ENCODE measurements around the gene CLMP.
"Not testable (repeated sequence)": the region's sequence is repeated elsewhere in the genome, so short reads cannot be mapped to it uniquely, and the experiment has no call there.

Gene CLMP

DNA sequence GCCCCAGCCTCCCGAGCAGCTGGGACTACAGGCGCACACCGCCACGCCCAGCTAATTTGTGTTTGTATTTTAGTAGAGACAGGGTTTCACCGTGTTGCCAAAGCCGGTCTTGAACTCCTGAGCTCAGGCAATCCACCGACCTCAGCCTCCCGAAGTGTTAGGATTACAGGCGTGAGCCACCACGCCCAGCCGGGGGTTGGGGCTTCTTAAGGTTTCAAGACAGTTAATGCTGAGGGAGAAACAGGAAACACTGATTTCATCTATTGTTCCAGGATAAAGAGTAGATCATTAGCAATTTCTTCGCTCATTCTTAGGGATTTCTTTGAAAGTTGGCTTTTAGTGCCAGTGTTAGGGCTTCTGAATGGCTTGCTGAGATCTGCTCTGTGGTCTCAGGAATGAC, 21.2 kb upstream of the CLMP start:
- no peak for DNase-seq

DNA sequence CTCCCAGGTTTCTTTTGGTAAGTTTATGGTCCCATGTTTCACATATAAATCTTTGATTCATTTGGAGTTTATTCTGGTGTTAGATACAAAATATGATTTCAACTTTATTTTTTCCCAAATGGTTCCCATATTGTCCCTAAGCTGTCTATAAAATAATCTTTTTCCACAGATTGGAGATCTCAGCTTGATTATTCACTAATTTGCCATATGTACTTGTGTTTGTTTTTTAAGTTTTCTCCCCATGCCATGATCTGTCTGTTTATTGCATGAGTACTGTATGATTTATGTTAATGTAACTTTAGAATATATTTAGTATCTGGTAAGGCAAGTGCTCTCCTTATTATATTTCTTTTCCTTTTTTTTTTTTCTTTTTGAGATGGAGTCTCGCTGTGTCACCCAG, 19.9 kb upstream of the CLMP start:
- no peak for DNase-seq

DNA sequence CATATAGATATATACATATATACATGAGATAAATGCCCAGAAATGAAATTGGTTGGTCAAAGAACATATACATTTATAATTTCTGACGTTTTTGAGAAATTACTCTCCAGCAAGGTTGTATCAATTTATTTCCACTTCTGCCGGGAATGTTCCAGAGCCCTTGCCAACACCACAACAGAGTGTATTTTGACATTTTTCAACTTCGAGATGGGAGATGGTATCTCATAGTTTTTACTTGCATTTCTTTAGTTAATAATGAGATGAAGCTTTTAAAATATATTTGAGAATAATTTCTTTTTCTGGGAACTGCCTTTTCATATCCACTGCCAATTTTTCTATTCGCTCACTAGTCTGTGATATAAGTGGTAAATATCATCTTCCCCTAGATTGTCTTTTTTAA, 19.3 kb upstream of the CLMP start:
- no peak for DNase-seq

DNA sequence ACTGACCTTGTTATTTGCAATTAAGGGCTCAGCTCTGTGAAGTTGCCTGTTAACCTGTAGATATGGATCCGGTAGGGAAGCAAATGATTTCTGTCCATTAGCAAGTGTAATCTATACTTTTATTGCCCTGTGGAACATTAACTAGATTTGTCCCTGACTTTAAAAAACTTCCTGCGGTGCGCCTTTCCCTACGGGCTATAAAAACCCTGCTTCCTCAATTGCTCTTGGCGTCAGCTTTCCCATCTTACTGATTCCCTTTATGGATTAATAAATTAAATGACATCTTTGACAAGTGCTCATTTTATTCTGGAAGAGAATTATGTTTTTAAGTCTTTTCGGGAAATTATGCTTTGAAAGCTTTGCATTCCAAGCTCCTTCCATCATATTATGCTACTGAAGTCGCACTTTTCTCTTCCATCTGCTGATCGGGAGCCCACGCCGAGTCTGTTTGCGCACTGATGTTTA, 18.3 kb upstream of the CLMP start:
- DNase-seq = no peak

DNA sequence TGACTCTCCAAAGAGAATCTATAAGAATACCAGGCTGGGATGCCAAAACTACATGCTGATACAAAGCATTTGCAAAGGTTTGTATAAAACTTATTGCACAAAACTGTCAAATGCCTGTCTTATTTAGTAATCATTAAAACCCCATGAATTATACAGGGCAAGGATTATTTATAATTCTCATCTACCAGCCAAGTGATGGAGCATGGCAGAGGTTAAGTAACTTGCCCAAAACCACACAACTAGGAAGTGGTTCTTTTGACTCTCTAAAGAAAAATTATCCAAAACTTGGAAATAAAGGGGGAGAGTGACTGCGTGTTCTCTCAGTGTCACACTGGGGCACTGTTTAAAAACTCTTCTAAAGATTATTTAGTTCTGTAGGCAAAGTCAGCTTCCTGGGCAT, 17.4 kb upstream of the CLMP start:
- no peak for DNase-seq

DNA sequence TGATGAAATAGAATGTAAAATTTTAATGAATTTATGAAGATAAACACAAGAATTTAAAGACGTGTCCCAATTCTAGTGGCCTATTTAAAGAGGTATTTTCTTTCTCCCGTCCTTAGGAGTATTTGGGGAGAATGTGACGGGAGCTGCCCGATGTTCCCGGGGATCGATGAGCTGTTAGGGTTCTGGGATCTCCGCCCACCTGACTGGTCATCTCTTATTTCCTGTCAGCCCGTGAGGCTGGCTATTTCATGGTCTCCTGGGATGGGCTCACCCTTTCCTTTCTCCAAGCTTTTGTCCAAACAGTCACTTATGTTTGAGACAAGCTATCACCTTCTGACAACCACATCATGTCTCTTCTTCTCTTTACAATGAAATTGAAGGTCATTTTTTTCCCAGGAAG, 16.9 kb upstream of the CLMP start:
- no peak for DNase-seq

DNA sequence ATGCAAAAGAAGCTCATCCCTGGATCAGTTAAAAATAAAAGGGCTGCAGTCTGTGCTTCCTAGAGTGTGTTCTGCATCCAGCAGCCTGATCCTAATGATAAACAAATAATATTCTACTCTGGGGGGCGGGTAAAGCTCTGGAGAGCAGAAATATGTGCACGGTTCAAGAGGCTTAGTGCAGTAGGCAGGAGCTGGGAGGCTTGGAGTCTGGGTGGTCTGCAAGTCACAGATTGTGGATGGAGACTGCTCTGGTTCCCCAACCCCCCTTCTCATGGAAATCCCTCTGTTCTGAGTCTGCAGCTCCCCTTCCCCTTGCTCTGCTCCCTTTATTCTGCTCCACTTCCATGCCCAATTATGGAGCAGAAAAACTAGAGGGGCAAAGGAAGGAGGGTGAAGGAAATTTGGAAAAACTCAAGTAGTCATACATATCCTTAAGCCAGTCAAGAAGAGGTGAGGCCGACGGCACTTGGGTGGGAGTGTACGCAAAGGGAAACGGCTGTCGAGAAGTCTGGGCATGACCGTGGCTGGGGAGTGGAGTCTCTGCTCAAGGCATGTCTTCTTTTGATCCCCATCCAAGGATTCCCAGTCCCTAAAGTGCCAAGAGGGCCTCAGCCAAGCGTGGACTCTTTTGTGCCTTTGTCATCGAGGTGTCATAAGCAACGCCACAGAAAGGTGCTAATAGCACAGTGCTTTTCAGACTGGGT, 16.3 kb upstream of the CLMP start:
- DNase-seq = no peak

DNA sequence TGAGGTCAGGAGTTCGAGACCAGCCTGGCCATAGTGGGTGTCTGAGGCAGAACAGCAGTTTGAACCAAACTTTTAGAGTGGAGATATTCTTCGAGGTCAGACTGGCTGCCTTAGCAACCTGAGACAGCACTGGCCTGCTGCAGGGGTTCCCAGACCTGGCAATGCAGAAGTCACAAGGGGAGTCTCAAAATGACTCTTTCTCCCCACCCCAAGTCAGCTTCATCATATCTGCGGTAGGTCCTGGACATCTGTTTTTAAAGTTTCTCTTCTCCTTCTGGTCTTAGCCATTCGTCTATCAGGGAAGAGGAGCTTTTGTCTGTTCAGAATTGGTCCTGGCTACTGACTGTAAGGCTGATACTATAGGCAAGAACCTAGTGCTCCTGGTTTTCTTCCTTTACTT, 14.5 kb upstream of the CLMP start:
- no peak for DNase-seq

DNA sequence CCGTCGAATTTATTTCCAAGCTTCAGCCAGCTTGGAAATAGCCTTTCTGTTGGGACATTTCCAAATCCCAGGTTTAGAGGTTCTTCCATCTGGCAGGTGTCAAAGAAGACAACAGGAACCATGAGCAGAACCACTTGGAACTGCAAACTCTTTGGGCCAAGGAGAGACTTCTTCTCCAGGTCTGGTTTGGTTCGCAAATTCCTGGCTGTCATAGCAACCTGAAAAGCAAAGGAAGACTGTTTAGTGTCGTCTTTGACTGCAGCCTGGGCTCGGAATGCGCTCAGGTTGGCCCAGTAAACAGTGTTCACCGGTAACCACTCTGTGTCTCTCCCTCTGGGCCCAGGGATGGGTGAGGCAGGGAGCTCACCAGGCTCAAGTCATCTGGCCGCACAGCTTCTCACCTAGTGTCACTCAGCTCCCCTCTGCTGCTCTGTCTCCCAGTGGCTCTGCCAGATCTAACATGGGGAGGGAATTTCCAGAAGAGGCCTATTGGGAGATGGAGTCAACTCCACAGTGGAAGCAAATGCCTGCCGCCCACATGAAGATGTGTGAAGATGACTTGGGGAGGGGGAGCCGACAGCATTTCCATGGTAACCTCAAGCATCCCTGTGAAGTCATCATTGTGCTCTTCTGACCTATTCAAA, 11.9 kb upstream of the CLMP start:
- no peak for DNase-seq

DNA sequence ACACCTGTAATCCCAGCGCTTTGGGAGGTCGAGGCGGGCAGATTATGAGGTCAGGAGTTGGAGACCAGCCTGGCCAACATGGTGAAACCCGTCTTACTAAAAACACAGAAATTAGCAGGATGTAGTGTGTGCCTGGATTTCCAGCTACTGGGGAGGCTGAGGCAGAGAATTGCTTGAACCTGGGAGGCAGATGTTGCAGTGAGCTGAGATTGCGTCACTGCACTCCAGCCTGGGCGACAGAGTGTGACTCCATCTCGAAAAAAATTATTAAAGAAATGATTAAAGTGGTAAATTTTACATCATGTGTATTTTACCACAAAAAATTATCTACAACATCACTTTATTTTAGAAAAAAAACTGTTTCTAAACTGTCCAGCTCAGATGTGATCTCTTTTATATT, 11.0 kb upstream of the CLMP start:
- DNase-seq = not testable (repeated sequence)

DNA sequence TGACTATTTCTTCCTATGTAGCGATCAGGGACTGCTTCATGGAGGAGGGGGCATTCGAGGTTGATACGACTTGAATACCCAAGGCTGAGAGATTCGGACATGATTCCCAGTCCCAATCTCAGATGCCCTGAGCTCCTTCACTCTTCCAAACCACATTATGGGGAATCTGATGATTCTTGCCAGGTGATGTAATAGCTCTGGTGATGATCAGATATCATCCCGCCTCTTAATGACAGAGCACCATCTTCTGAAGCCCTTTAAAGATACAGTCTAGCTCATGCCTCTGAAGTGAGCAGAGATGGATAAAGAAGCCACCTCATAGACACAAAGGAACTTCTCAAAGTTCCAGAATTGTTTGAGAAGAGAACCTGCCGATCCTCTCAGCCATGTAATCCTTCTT, 8.9 kb upstream of the CLMP start:
- no peak for DNase-seq

DNA sequence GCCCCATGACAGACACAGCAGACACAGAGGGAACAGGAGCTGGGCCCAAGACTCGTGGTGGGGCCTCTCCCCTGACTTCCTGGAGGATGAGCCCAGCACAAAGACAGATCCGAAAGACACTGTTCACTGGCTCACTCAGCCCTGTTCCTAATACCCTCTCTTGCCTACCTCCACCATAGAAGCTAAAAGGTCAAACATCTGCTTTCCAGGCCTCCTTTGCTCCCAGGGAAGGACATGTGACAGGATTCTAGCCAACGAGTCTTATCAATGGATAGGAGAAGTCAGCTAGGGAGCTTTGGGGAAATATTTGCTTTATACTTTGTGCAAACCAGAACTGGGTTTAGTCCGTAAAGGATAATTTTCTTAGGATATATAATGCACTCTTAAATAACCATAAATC, 8.4 kb upstream of the CLMP start:
- no peak for DNase-seq

DNA sequence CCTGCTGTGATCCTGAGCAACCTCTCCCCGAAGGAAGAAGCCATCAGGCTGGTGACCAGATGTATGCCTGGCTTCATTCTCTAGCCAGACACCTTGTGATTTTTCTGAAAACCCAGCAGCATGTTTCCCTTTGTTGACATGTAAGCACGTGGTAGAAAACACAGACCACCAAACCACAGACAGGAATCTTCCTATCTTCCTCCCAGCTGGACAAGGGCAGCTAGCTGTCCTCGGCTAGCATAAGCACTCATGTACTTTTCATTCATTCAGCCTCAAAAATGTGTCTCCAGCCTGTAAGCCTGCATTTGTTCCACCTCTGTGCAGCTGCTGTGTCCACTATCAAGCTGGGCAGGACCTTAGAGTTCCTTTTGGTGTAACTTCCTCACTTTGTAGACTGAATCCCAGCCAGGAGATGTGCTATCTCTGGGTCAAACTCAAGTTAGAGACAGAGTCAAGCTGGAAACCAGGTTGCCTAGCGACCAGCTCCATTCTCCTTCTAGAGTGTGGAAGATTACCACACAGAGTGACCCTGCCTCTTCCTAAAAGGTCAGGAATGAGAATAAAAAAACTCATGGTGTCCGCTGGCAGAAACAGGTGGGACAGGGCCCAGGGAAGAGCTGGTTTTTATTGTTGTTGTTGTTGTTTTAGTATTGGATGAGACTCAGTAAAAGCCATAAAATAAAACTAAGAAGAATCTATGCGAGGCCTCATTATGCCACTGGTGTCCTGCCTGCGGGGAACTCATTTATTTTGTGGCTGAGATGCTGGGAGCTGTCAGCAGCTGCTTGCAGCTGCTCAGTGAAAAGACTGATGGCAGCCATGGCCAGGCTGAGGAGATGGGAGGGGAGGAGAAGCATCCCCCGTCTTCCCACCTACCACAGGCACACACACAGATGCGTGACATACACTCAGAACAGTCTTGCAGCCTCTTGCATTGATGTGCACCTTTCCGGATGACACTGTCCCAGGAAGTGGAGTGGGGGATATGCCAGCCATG, 7.4 kb upstream of the CLMP start:
- no peak for DNase-seq

DNA sequence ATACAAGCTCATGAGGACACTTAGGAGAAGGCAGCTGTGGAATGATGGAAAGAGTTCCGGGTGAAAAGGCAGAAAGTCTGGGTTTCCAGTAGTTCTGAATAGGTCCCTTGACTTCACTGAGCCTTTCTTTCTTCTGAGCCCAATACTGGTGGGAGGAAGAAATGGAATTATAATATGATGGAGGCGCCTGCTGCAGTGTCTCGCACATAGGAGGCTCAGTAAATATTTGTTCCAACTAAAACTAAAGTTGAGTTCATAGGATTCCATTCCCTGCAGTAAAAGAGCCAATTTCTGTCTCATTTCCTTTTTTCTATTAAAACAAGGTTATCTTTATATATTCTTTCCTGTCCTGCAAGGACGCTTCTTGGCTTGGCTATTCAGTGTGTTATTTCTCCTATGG, 5.2 kb upstream of the CLMP start:
- DNase-seq = no peak

DNA sequence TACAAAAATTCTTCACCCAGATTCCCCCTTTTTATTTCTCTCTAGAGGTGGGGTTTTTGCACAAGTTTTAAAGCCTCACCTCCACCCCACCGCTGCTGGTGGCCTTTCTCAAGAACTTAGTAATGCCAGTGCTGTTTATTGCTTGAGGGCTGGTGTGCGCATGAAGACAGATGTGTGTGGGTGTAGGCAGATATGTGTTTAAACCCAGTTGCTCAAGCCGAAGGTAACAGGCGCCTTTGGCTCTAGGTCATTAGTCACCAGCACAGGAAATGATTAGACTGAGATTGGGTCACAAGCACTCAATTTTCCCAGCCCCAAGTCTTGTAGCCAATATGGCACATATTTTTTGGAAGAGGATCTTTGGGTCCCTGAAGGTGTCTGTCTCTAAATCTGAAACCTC, 2.7 kb upstream of the CLMP start:
- DNase-seq = no peak

DNA sequence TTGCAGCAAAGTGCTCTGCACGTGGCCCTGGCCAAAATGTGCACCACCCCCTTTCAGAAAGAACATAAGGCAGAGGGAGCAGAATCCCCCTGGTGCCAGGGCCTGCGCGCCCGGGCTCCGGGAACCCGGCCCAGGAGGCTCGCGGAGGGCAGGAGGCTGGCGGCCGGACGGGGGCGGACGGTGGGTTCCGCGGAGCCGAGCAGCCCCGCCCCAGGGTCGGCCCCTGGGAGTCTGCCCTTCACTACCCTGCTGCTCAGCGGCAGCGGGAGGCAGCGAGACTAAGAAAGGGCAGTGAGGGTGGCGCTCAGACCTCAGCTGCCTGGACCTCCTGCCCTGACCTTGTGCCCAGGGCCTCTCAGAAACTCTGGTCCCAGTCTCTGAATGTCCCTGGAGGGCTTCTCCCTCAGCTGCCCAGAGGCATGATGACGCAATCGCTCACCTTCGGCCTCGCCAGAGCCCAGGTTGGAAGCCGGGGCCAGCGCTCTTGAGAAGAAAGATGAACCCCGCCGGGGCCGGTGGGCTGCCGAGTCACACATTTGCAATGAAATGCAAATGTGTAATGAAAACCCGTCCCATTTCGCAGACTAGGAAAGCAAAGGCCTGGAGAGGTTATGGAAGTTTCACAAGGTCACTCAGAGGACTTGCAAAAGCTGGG, 1.1 kb upstream of the CLMP start:
- DNase-seq = no peak

DNA sequence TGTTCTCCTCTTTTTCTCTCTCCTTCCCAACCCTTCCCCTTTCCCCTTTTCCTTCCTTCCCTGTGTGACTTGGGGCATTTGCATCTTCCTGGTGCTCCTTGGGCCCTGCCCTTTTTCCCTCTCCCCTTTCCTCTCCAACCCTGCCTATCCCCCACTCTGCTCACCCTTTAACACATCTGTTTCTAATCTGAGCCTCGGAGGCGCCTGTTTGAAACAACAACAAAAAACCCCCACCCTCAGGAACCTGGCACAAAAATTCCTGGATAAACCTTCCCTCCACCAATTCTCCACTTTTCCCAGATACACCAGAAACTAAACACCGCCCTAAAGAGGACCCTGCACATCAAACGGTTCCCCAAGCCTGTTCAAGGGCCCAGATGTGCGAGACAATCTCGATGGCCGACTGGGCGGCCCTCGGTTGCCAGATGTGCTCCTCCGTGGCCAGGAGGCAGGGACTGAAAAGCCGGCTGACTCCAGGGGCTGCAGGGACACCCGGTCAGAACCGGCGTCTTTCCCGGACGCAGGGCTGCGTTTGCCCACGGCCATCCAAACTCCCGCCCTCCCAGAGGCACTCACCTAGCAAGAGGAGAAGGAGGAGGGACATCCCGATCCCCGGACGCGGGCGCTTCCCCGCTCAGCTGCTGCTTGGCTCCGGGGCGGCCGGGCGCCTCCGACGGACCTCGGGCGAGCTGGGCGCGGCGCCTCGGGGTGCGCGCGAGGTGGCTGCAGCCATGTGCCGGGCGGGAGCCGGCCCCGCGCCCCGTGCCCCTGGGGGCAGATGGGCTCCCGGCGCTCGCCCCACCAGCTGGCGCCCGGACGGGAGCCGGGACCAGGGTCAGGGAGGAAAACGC, 486 bp downstream of the CLMP start:
- no peak for DNase-seq

DNA sequence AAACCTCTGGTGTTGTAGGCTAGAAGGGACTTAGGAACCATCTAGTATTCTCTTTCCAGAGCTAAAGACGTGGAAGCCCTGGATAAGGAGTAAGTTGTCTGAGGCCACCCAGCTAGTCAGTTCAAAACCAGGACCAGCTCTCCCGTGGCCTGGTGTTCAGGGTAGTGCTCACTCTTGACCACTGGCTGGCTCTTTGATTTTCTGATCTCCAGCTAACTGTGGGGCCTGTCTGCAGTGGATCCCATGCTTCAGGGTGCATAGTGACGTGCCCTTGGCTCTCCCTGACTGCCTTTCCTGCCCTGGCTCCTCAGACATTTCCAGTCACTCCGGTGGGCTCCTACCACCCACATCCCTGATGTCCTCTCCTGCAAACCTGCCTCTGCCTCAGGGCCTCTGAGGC, 1.3 kb downstream of the CLMP start:
- DNase-seq = no peak

DNA sequence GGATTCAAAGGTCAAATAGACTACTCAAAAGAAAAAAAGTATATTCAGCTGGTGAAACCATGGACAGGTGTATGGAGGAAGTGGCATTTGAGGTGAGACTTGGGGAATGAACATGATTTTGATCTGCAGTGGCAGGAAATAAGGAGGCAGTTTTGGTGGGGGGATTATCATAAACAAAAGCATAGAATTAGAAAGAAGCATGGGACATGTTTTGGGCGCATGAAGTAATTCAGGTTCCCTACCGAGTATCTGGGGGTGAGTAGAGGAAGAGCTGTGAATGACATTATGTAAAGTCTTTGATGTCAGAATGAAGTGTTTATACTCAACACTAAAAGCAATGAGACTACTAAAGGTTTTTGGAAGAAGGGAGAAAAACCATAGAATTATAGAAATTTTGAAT, 3.1 kb downstream of the CLMP start:
- no peak for DNase-seq

DNA sequence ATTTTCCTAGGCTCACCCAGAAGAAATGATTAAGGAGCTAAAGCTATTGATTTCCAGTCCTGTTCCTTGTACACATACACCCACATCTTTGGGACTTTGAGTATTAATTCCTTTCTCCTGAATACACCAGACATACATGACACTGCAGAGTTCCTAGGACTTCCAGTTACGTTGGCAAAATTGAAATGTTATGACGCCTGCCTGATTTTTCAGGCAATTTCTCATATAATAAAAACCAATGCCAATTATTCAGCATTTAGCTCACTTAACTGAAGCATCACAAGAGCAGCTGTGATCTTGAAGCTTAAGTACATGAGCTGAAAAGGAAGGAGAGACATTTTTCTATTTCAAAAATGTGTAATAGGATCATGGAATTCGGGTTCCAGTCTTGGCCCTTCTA, 4.5 kb downstream of the CLMP start:
- no peak for DNase-seq

DNA sequence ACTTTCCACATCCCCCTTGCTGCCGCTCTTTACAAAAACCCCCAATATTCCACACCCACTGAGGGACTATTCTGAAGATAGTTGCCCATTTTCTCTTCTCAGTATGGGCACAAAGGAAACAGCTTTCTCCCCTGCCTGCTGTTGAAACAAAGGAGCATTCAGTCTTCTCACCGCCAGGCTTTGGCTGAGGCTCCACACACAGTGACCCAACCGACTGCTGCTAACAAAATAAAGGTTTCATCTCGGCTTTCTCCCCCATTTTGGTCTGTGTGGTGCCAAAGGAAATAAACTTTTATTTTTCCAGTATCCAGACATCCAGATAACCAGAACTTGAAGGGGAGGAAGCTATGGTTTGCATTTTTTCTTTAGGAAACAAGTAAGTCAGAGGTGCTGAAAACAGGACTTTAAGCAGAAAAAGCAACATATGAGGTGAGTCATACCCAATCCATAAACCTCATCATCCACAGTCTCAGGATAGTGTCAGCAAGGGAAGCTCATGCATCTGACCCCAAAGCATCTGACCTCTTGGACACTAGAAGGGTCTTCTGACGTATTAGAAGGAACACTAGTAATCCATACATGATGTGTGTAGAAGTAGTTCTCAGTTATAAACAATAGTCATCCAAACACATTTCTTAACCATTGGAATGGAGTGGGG, 6.4 kb downstream of the CLMP start:
- no peak for DNase-seq

Measured in NCI-H1694 (cell line).